NCI-H526 treated with DMSO at 0.1 percent for 48 hours (cell line): ENCODE results near the gene NXPE1.
"Not testable (repeated sequence)": the region's sequence is repeated elsewhere in the genome, so short reads cannot be mapped to it uniquely, and the experiment has no call there.

Experiments used
- DNase-seq: peaks from one replicate; lab custom pipeline; 2025; lab: John Stamatoyannopoulos, UW

NXPE1 gene

GRCh38 chr11:114559425-114560310, at the start of gene NXPE1:
Gene NXPE1 (minus strand): TSS chr11:114559881. CDS start chr11:114551201, 8,680 bp downstream.
- no peak for DNase-seq

GRCh38 chr11:114609429-114609828, 49.7 kb upstream of the NXPE1 start:
- no peak for DNase-seq

GRCh38 chr11:114608605-114609004, 48.9 kb upstream of the NXPE1 start:
- not testable (repeated sequence) for DNase-seq

- DNase-seq: no peak
Measured at GRCh38 chr11:114607753-114608459, 48.2 kb upstream of the NXPE1 start.

- DNase-seq: not testable (repeated sequence)
Measured at GRCh38 chr11:114606802-114607075, 47.1 kb upstream of the NXPE1 start.

- no peak for DNase-seq
Measured at GRCh38 chr11:114606003-114606801, 46.5 kb upstream of the NXPE1 start.

GRCh38 chr11:114605370-114605769, 45.7 kb upstream of the NXPE1 start:
- no peak for DNase-seq

GRCh38 chr11:114604886-114605285, 45.2 kb upstream of the NXPE1 start:
- DNase-seq: no peak

- DNase-seq: no peak
Measured at GRCh38 chr11:114604179-114604813, 44.6 kb upstream of the NXPE1 start.

GRCh38 chr11:114603151-114603550, 43.5 kb upstream of the NXPE1 start:
- DNase-seq: not testable (repeated sequence)

GRCh38 chr11:114598461-114598860, 38.8 kb upstream of the NXPE1 start:
- no peak for DNase-seq

GRCh38 chr11:114596175-114596919, 36.7 kb upstream of the NXPE1 start:
- DNase-seq: no peak

- DNase-seq: no peak
Measured at GRCh38 chr11:114595571-114595970, 35.9 kb upstream of the NXPE1 start, which contains the start of gene NXPE4. Gene NXPE4 (minus strand): TSS chr11:114595786. CDS start chr11:114594759, 1,027 bp downstream.

GRCh38 chr11:114594703-114595102, 35.0 kb upstream of the NXPE1 start:
- no peak for DNase-seq

GRCh38 chr11:114587398-114587953, 27.8 kb upstream of the NXPE1 start:
- no peak for DNase-seq

GRCh38 chr11:114586797-114587196, 27.1 kb upstream of the NXPE1 start:
- no peak for DNase-seq

GRCh38 chr11:114571712-114572111, 12.0 kb upstream of the NXPE1 start:
- no peak for DNase-seq

GRCh38 chr11:114569801-114570200, 10.1 kb upstream of the NXPE1 start:
- DNase-seq: no peak

GRCh38 chr11:114566276-114566675, 6.6 kb upstream of the NXPE1 start:
- no peak for DNase-seq

- no peak for DNase-seq
Measured at GRCh38 chr11:114564831-114565230, 5.2 kb upstream of the NXPE1 start.

- no peak for DNase-seq
Measured at GRCh38 chr11:114563077-114563476, 3.4 kb upstream of the NXPE1 start.
